Adipocyte (in vitro differentiated cells): ENCODE data around the gene TSKU.
A peak's percentile ranks its signal among the peaks of the same experiment; 100 is the strongest.
"Not testable (repeated sequence)": the region's sequence is repeated elsewhere in the genome, so short reads cannot be mapped to it uniquely, and the experiment has no call there.

Experiments used
- DNase-seq: peaks from one replicate; pipeline ENCODE4 v3.0.0-alpha.2; 2015; ENCODE audit warnings: low read depth
- H3K27me3 ChIP-seq: replicated peaks from 2 replicates; pipeline ENCODE4 v1.7.0; 2013; ENCODE audit warnings: mild to moderate bottlenecking, low read length, moderate library complexity; ENCODE audit not compliant: control insufficient read depth, insufficient read depth
- H3K36me3 ChIP-seq: 2 replicates; pipeline ENCODE4 v1.7.0; 2013; ENCODE audit warnings: low read length, mild to moderate bottlenecking, moderate library complexity; ENCODE audit not compliant: control insufficient read depth, insufficient read depth, severe bottlenecking
- H3K4me1 ChIP-seq: 2 replicates; pipeline ENCODE4 v1.7.0; 2013; ENCODE audit warnings: mild to moderate bottlenecking, low read length, moderate library complexity; ENCODE audit not compliant: control insufficient read depth, insufficient read depth
- H3K4me3 ChIP-seq: 2 replicates; pipeline ENCODE4 v1.7.0; 2013; ENCODE audit warnings: mild to moderate bottlenecking, low read length, moderate library complexity
- H3K9ac ChIP-seq: 2 replicates; pipeline ENCODE4 v1.7.0; 2013; ENCODE audit warnings: mild to moderate bottlenecking, low read length, moderate library complexity
- H3K9me3 ChIP-seq: 2 replicates; pipeline ENCODE4 v1.7.0; 2013; ENCODE audit warnings: mild to moderate bottlenecking, low read length, moderate library complexity; ENCODE audit not compliant: control insufficient read depth

TSKU gene

DNA sequence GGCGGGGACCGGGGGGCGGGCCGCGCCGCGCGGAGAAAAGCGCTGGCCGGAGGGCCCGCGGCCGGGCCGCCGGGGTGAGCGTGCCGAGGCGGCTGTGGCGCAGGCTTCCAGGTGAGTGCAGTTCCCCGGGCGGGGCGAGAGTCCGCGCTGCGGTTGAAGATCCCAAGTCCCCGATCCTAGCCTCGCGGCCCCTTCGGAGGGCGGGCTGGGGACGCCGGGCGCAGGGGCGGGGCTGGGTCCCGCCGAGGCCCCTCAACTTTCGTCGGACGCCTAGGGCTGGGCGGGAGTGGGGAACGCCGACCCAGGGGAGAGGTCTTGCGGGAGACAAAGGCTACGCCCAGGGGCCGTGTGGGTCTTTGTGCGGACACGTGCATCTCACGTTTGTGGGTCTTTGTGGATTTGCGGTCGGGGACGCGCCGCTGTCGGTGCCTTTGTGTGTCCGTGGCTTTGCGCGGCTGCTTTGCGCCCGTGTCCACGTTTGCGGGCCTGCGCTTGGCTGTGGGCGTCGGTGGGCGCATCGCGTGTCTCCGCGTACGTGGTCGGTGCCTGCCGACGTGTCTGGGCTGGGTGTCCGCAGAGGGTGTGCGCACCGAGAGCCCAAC is at the start of gene TSKU:
TSKU (plus strand) TSS at position 63 of the 602 bp plus-strand sequence. CDS start 12,261 bp downstream, outside the sequence.
- H3K4me1 ChIP-seq = peaks cover 67% of the 10 kb centered on the region
- no peaks in the 10 kb centered on the region for H3K9me3 ChIP-seq
- peak within 1 kb of the TSS; percentile 94 for H3K4me3 ChIP-seq
- H3K36me3 ChIP-seq = peaks cover 14% of the 10 kb centered on the region
- DNase-seq = no peak
- H3K9ac ChIP-seq = peak within 1 kb of the TSS; percentile 99
- H3K27me3 ChIP-seq = no peaks in the 10 kb centered on the region

- not testable (repeated sequence) for H3K4me3 ChIP-seq, H3K9ac ChIP-seq, H3K9me3 ChIP-seq, H3K36me3 ChIP-seq, H3K4me1 ChIP-seq
- peaks cover 13% of the 10 kb centered on the region for H3K27me3 ChIP-seq
- peak; percentile 84 for DNase-seq
Measured at GRCh38 chr11:76733906-76734305, 49.2 kb upstream of the TSKU start.

DNA sequence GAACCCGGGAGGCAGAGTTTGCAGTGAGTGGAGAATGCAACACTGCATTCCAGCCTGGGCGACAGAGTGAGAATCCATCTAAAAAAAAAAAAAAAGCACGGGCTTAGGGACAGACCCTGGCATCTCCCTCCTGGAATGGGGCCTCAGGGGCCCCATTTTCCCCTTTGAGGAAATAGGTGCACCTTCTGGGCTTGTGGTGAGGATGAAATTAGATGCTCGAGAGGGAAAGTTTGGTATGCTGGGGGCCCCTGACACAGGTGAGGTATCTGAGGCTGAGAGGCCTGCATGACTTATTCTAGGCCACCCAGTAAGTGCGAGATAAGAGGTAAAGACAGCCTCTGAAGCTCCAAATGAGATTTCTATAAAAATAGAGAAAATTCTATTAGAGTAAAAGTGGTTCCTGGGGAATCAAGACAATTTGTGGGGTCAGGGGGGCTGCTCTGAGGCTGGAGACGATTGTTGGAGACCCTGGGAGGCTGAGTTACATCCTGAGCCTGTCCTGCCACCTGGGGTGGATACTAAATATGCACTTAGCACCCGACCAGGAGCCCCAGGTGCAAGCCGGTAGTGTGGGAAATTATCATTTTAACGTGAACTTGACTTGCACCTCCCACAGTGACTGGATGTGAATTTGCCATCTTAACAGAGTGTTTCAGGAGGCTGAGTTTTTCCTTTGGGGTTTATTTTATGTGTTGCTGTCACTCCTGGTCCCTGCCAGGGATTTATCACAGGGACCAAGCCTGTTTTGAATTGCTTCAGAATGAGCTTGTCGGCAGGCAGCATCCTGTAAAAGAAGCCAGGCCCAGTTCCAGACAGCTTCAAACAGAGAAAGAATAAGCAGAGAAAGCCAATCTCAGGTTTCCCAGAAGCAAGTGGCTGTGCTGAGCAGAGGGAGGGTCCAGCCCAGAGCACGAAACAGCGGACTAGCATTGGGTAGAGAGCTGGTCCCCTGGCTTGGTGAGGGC is 48.4 kb upstream of the TSKU start:
- H3K36me3 ChIP-seq = no peaks in the 10 kb centered on the region

GRCh38 chr11:76735841-76736240 is 47.3 kb upstream of the TSKU start:
- Histone ChIP-seq H3K9ac (no peak overlapping the region), H3K4me3 (no peak overlapping the region), H3K4me1 (no peaks in the 10 kb centered on the region), H3K36me3 (no peaks in the 10 kb centered on the region), H3K27me3 (peaks cover 5% of the 10 kb centered on the region), H3K9me3 (no peaks in the 10 kb centered on the region)
- DNase-seq = no peak

More for the DNA sequence above, 48.4 kb upstream of the TSKU start:
- H3K4me1 ChIP-seq = no peaks in the 10 kb centered on the region
- H3K27me3 ChIP-seq = peaks cover 10% of the 10 kb centered on the region
- H3K9me3 ChIP-seq = no peaks in the 10 kb centered on the region
- peak; percentile 23 for DNase-seq
- H3K9ac ChIP-seq = peak overlapping the region; percentile 2
- no peak overlapping the region for H3K4me3 ChIP-seq

DNA sequence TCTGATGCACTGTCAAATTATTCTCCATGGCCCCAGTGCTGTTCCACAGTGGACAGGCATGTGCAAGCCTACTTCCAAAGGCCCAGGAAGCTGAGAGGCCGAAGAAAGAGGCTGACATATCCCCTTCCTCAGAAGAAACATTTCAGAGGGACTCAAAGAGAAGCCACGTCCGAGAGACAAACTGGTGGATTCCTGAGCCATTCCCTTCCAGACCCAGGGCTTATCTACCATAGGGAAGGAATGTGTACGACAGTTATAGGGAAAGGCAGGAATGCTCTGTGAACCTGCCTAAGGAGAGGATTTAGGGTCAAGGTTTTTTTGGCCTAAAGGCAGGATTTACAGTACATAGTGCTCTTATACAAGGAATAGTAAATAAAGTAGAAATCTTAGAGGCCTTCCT is 46.9 kb upstream of the TSKU start:
- Histone ChIP-seq H3K4me1 (no peaks in the 10 kb centered on the region), H3K4me3 (no peak overlapping the region), H3K9me3 (no peaks in the 10 kb centered on the region), H3K27me3 (peaks cover under 1% of the 10 kb centered on the region), H3K36me3 (no peaks in the 10 kb centered on the region), H3K9ac (no peak overlapping the region)
- DNase-seq = no peak

DNA sequence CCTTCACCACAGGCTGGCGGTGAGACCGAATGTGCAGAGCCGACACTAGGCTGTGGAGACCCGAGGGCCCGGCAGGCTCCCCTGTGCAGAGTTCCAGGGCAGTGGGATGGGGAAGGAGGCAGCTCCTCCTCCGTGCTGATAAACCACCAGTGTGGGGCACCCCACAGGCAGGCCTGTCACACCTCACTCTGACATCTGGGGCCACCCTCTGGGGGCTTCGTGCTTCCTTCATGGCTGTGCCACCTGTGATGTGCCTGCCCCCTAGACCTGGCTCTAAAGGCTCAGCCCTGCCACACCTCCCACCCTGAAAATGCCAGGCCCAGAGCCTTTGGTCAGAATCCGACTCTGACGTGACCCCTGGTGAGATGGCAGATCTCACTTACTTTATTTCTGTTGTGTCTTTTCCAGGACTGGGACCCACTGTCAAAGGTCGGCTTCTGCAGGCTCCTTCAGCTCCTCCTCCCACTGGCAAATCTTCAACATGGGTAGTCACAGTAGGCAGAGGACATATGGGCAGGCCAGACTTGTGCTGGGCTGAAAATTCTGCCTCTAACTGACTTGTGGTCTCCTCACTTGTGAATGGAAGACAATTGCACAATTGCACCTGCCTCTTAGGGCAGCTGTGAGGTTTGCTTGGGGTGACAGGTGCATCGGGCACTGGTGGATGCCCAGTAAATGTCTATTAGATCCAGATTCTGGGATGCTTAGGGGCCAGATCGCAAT is 46.2 kb upstream of the TSKU start:
- H3K4me1 ChIP-seq = no peaks in the 10 kb centered on the region
- H3K4me3 ChIP-seq = no peak overlapping the region
- DNase-seq = no peak
- no peaks in the 10 kb centered on the region for H3K9me3 ChIP-seq
- no peak overlapping the region for H3K9ac ChIP-seq
- H3K36me3 ChIP-seq = no peaks in the 10 kb centered on the region
- H3K27me3 ChIP-seq = no peaks in the 10 kb centered on the region

- H3K27me3 ChIP-seq = no peaks in the 10 kb centered on the region
- H3K9me3 ChIP-seq = no peaks in the 10 kb centered on the region
- H3K4me3 ChIP-seq = no peak overlapping the region
- H3K9ac ChIP-seq = no peak overlapping the region
- H3K4me1 ChIP-seq = no peaks in the 10 kb centered on the region
- DNase-seq = no peak
- no peaks in the 10 kb centered on the region for H3K36me3 ChIP-seq
Measured at GRCh38 chr11:76738618-76739240, 44.4 kb upstream of the TSKU start.

DNA sequence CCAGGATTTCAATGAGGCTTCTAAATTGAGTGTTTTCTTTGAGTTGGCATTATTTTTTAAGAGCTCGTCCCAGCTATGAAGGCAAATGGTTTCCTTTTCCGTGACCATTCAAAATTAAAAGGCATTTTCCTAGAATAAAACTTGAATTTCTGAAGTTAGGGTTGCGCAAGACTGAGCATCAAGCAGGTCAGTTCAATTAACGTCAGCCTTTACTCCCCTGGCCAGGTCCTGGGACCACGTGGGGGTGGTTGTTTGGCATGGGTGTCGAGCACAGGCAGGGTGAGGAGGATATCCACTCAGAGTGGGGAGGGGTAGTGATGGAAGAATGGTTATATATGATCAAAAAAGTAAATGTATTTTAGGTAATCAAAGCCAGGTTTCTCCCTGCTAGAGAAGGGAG is 43.4 kb upstream of the TSKU start:
- Histone ChIP-seq H3K4me1 (peaks cover 4% of the 10 kb centered on the region), H3K4me3 (no peak overlapping the region), H3K27me3 (no peaks in the 10 kb centered on the region), H3K9me3 (no peaks in the 10 kb centered on the region), H3K36me3 (no peaks in the 10 kb centered on the region), H3K9ac (no peak overlapping the region)
- no peak for DNase-seq

DNA sequence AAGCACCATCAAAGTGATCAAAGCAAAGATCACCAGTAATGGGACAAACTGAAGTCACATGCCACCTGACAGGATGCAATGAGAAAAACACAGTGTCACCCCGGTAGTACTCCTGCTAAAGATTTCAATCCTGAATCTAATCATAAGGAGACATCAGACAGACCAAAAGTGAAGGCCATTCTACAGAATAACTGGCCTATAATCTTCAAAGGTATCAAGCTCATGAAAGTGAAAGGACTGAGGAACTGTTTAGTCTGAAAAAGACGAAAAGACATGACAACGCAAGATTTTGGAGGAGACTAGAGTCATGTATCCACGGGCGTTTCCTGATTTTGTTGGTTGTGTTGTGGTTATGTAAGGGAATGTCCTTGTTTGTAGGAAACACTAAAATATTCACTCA is 42.4 kb upstream of the TSKU start:
- Histone ChIP-seq H3K9ac (no peak overlapping the region), H3K4me3 (no peak overlapping the region), H3K9me3 (no peaks in the 10 kb centered on the region), H3K4me1 (peaks cover 7% of the 10 kb centered on the region), H3K36me3 (no peaks in the 10 kb centered on the region), H3K27me3 (no peaks in the 10 kb centered on the region)
- DNase-seq = no peak

DNA sequence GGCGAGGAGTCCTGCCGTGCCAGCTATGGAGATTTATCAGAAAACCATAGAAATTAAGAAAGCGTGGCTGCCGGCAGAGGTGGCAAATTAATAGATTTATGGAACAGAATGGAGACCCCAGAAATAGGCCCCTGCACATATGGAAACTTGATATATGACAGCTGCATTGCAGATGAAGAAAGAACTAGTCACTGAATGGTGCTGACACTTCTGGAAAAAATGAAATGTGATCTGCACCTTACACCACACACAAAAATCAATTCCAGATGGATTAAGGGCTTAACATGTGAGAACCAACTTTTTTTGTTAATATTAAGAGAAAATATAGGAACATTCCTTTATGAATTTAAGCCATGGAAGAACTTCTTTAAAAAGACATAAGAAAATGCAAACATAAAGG is 40.3 kb upstream of the TSKU start:
- H3K4me3 ChIP-seq = no peak overlapping the region
- H3K9me3 ChIP-seq = no peaks in the 10 kb centered on the region
- H3K9ac ChIP-seq = no peak overlapping the region
- peaks cover 7% of the 10 kb centered on the region for H3K4me1 ChIP-seq
- no peaks in the 10 kb centered on the region for H3K27me3 ChIP-seq
- H3K36me3 ChIP-seq = no peaks in the 10 kb centered on the region
- DNase-seq = peak; percentile 86
